MCF 10A (cell line): Measurements from ENCODE around the gene BEND4. TPM values are rescaled to one million over a fixed set of nuclear protein-coding genes. Genes with fewer than 3 reads are reported as not detected.

ENCODE experiments used
- Bru-seq: library from RNA; stranded (reverse); fragments of 400-500 nt; gene quantifications from one replicate; lab custom pipeline; 2021; lab: Mats Ljungman, UMichigan
- BruChase-seq, 2 experiments: library from RNA; stranded (reverse); fragments of 400-500 nt; gene quantifications; one replicate each; lab custom pipeline; 2021; lab: Mats Ljungman, UMichigan
- BruUV-seq: library from RNA; stranded (reverse); fragments of 400-500 nt; replicated peaks from 2 replicates; lab custom pipeline; 2021; lab: Mats Ljungman, UMichigan
- CTCF ChIA-PET: fragments of 300-600 bp; sonication (Branson Sonifier 250); formaldehyde crosslinking; extraction: SDS; loops from one replicate; lab custom pipeline; 2021; ENCODE audit warnings: antibody characterized with exemption, inconsistent platforms; lab: Yijun Ruan, JAX
- POLR2A ChIA-PET: fragments of 300-600, 350-650 bp; sonication (Branson Sonifier 250); formaldehyde crosslinking; extraction: SDS; loops from one replicate; lab custom pipeline; 2020; ENCODE audit warnings: antibody characterized with exemption, inconsistent platforms; lab: Yijun Ruan, JAX
- DNase-seq: peaks from one replicate; pipeline ENCODE4 v3.0.0-alpha.2; 2018; ENCODE audit not compliant: unreplicated experiment
- H3K27ac Mint-ChIP-seq: one replicate; pipeline ENCODE4 v1.8.0; 2022; ENCODE audit warnings: mild to moderate bottlenecking, low read depth, mixed read lengths; ENCODE audit not compliant: unreplicated experiment
- H3K27me3 Mint-ChIP-seq: one replicate; pipeline ENCODE4 v1.8.0; 2022; ENCODE audit warnings: mixed read lengths; ENCODE audit not compliant: insufficient read depth, unreplicated experiment
- H3K36me3 Mint-ChIP-seq: one replicate; pipeline ENCODE4 v1.8.0; 2022; ENCODE audit warnings: mild to moderate bottlenecking, moderate library complexity, mixed read lengths; ENCODE audit not compliant: insufficient read depth, unreplicated experiment
- H3K4me1 Mint-ChIP-seq: one replicate; pipeline ENCODE4 v1.8.0; 2022; ENCODE audit warnings: mixed read lengths; ENCODE audit not compliant: insufficient read depth, unreplicated experiment
- H3K4me3 Mint-ChIP-seq: one replicate; pipeline ENCODE4 v1.8.0; 2022; ENCODE audit warnings: mild to moderate bottlenecking, moderate library complexity, mixed read lengths; ENCODE audit not compliant: unreplicated experiment
- H3K9me3 Mint-ChIP-seq: one replicate; pipeline ENCODE4 v1.8.0; 2022; ENCODE audit warnings: mixed read lengths; ENCODE audit not compliant: unreplicated experiment
- intact Hi-C: fragments of 100-400 bp; cut with micrococcal nuclease; formaldehyde crosslinking; loops from 2 replicates; pipeline ENCODE4 v1.14.1; 2022
- long read RNA-seq: library from polyadenylated mRNA; stranded (forward); transcript quantifications from one replicate; pipeline ENCODE4 v2.0.0, GENCODE V29; 2022
- total RNA-seq: library from RNA; stranded (reverse); gene quantifications from 2 replicates; pipeline ENCODE4 v1.2.3, GENCODE V29; 2022
- TF ChIP-seq, protein P1 (sequence below): fragments of 200-600 bp; IDR thresholded peaks from one replicate; pipeline ENCODE4 v1.8.0; 2022; ENCODE audit warnings: antibody characterized with exemption, mild to moderate bottlenecking; ENCODE audit not compliant: unreplicated experiment

BEND4 gene
- total RNA-seq (not detected in 2 replicates), Bru-seq, nascent RNA (not detected), BruChase-seq, experiment 1, labeled RNA remaining after a 6-hour chase (not detected), BruChase-seq, experiment 2, labeled RNA remaining after a 2-hour chase (not detected)
- long read RNA-seq, result 0 reads

GRCh38 chr4:42152507-42153504, at the start of gene BEND4:
TSS of gene BEND4 (minus strand) at chr4:42152655. CDS start at chr4:42152143, 512 bp downstream.
- Mint-ChIP-seq H3K36me3 (peaks cover 6% of the 10 kb centered on the region), H3K4me1 (peaks cover 11% of the 10 kb centered on the region), H3K4me3 (no peak within 1 kb of the TSS), H3K27ac (no peak within 1 kb of the TSS), H3K9me3 (peaks cover 8% of the 10 kb centered on the region), H3K27me3 (peaks cover 39% of the 10 kb centered on the region)
- TF ChIP-seq, protein P1, sequence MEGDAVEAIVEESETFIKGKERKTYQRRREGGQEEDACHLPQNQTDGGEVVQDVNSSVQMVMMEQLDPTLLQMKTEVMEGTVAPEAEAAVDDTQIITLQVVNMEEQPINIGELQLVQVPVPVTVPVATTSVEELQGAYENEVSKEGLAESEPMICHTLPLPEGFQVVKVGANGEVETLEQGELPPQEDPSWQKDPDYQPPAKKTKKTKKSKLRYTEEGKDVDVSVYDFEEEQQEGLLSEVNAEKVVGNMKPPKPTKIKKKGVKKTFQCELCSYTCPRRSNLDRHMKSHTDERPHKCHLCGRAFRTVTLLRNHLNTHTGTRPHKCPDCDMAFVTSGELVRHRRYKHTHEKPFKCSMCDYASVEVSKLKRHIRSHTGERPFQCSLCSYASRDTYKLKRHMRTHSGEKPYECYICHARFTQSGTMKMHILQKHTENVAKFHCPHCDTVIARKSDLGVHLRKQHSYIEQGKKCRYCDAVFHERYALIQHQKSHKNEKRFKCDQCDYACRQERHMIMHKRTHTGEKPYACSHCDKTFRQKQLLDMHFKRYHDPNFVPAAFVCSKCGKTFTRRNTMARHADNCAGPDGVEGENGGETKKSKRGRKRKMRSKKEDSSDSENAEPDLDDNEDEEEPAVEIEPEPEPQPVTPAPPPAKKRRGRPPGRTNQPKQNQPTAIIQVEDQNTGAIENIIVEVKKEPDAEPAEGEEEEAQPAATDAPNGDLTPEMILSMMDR, result no peak
- POLR2A ChIA-PET, result no interaction called here
- DNase-seq, result no peak
- intact Hi-C loops, result no loop called here
- BruUV-seq, result no TSS peak
- CTCF ChIA-PET, result no interaction called here

DNA sequence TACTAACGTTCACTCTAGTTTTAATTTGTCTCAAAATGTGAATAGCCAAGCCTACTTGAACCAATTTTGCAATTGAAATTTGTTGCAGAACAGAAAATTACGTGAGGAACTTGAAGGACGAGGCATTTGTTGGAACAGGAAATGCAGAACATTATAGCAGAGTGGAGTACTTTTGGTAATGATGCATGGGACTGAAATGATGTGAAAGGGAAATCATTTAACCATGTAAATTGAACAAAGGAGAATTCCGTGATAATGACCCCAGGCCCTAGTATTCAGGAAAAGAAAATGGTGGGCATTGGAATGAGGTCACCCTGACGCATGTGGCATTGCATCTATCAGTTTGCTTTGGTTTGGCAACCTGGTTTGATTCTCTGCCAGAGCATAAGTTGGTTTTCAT, 44.9 kb upstream of the BEND4 start:
- Mint-ChIP-seq H3K4me3 (no peak overlapping the region), H3K27me3 (no peaks in the 10 kb centered on the region), H3K4me1 (no peaks in the 10 kb centered on the region), H3K36me3 (no peaks in the 10 kb centered on the region), H3K9me3 (peaks cover 6% of the 10 kb centered on the region), H3K27ac (no peak overlapping the region)
- TF ChIP-seq, protein P1, result no peak
- no peak for DNase-seq
- ChIA-PET POLR2A (no interaction called here), CTCF (no interaction called here)
- BruUV-seq, result no TSS peak
- intact Hi-C loops, result no loop called here

GRCh38 chr4:42172921-42173320, 20.5 kb upstream of the BEND4 start:
- Mint-ChIP-seq H3K27me3 (no peaks in the 10 kb centered on the region), H3K4me1 (no peaks in the 10 kb centered on the region), H3K27ac (no peak overlapping the region), H3K4me3 (no peak overlapping the region), H3K9me3 (no peaks in the 10 kb centered on the region), H3K36me3 (no peaks in the 10 kb centered on the region)
- intact Hi-C loops, result no loop called here
- no TSS peak for BruUV-seq
- CTCF ChIA-PET, result no interaction called here
- TF ChIP-seq, protein P1, result no peak
- no peak for DNase-seq
- POLR2A ChIA-PET, result no interaction called here

- Mint-ChIP-seq H3K27ac (no peak overlapping the region), H3K36me3 (no peaks in the 10 kb centered on the region), H3K9me3 (no peaks in the 10 kb centered on the region), H3K4me1 (no peaks in the 10 kb centered on the region), H3K4me3 (no peak overlapping the region), H3K27me3 (no peaks in the 10 kb centered on the region)
- CTCF ChIA-PET, result interaction anchor here (0.7 kb wide), 1 partner anchor 381 kb away, joined by 3 read pairs; no protein-coding TSS in a partner anchor
- no TSS peak for BruUV-seq
- POLR2A ChIA-PET, result no interaction called here
- intact Hi-C loops, result no loop called here
- DNase-seq, result no peak
- TF ChIP-seq, protein P1, result no peak
Measured at GRCh38 chr4:42172128-42172790, 19.8 kb upstream of the BEND4 start.
